ENCODE measurements around the gene TBX15. TPM values are rescaled to one million over a fixed set of nuclear protein-coding genes. Genes with fewer than 3 reads are reported as not detected.

TBX15 gene
- total RNA-seq, 1 donor from 2014 or later = 0.07 TPM

GRCh38 chr1:118877668-118878396, 110.3 kb downstream of the TBX15 start:
- Histone ChIP-seq H3K79me2 (ENCODE audit: insufficient read depth, low read length) (no peaks in the 10 kb centered on the region), H4K20me1 (ENCODE audit: insufficient read depth, low read length) (no peaks in the 10 kb centered on the region), H3K36me3 (ENCODE audit: insufficient read depth, low read length) (no peaks in the 10 kb centered on the region), H3K9ac (ENCODE audit: low read length) (no peak overlapping the region), H2AFZ (ENCODE audit: low read depth, low read length) (no peak overlapping the region), H3K9me3 (ENCODE audit: insufficient read depth, low read depth, low read length) (no peaks in the 10 kb centered on the region), H3K4me1 (ENCODE audit: insufficient read depth, low read length) (no peaks in the 10 kb centered on the region), H3K4me3 (ENCODE audit: insufficient read depth, low read depth, low read length) (no peak overlapping the region), H3K4me2 (ENCODE audit: low read length) (no peak overlapping the region), H3K27me3 (ENCODE audit: insufficient read depth, low read length) (no peaks in the 10 kb centered on the region), H3K27ac (ENCODE audit: low read depth, low read length) (no peak overlapping the region)
- no peak overlapping the region for H3K4me3 Mint-ChIP-seq (ENCODE audit: unreplicated experiment)
- H3K36me3 Mint-ChIP-seq (ENCODE audit: low read depth, unreplicated experiment) = no peaks in the 10 kb centered on the region
- H3K9me3 Mint-ChIP-seq (ENCODE audit: unreplicated experiment) = no peaks in the 10 kb centered on the region
- no peaks in the 10 kb centered on the region for H3K4me1 Mint-ChIP-seq (ENCODE audit: low read depth, unreplicated experiment)
- FAIRE-seq = no peak
- H3K27me3 Mint-ChIP-seq (ENCODE audit: low read depth, unreplicated experiment) = no peaks in the 10 kb centered on the region
- no peak for DNase-seq (ENCODE audit: low read depth)
- H3K27ac Mint-ChIP-seq (ENCODE audit: unreplicated experiment) = no peak overlapping the region
- TF ChIP-seq EZH2 (IDR thresholded peaks at IDR 0.05; ENCODE audit: insufficient read depth, low read length) (no peak), CTCF (IDR thresholded peaks at IDR 0.05; ENCODE audit: insufficient read depth, low read depth, low read length) (no peak)

GRCh38 chr1:118871582-118872171, 116.5 kb downstream of the TBX15 start:
- Histone ChIP-seq H3K4me2 (ENCODE audit: low read length) (no peak overlapping the region), H3K9ac (ENCODE audit: low read length) (no peak overlapping the region), H3K4me3 (ENCODE audit: insufficient read depth, low read depth, low read length) (no peak overlapping the region), H3K79me2 (ENCODE audit: insufficient read depth, low read length) (no peaks in the 10 kb centered on the region), H4K20me1 (ENCODE audit: insufficient read depth, low read length) (no peaks in the 10 kb centered on the region), H3K4me1 (ENCODE audit: insufficient read depth, low read length) (no peaks in the 10 kb centered on the region), H3K27ac (ENCODE audit: low read depth, low read length) (no peak overlapping the region), H3K9me3 (ENCODE audit: insufficient read depth, low read depth, low read length) (no peaks in the 10 kb centered on the region), H3K27me3 (ENCODE audit: insufficient read depth, low read length) (no peaks in the 10 kb centered on the region), H3K36me3 (ENCODE audit: insufficient read depth, low read length) (no peaks in the 10 kb centered on the region), H2AFZ (ENCODE audit: low read depth, low read length) (no peak overlapping the region)
- Mint-ChIP-seq H3K4me3 (ENCODE audit: unreplicated experiment) (no peak overlapping the region), H3K9me3 (ENCODE audit: unreplicated experiment) (no peaks in the 10 kb centered on the region), H3K36me3 (ENCODE audit: low read depth, unreplicated experiment) (no peaks in the 10 kb centered on the region), H3K27me3 (ENCODE audit: low read depth, unreplicated experiment) (peaks cover 10% of the 10 kb centered on the region), H3K27ac (ENCODE audit: unreplicated experiment) (no peak overlapping the region), H3K4me1 (ENCODE audit: low read depth, unreplicated experiment) (no peaks in the 10 kb centered on the region)
- TF ChIP-seq EZH2 (IDR thresholded peaks at IDR 0.05; ENCODE audit: insufficient read depth, low read length) = no peak
- FAIRE-seq (no peak), DNase-seq (ENCODE audit: low read depth) (no peak)

- TF ChIP-seq CTCF (IDR thresholded peaks at IDR 0.05; ENCODE audit: insufficient read depth, low read depth, low read length) (no peak), EZH2 (IDR thresholded peaks at IDR 0.05; ENCODE audit: insufficient read depth, low read length) (no peak)
- H4K20me1 ChIP-seq (ENCODE audit: insufficient read depth, low read length) = no peaks in the 10 kb centered on the region
- H3K4me3 Mint-ChIP-seq (ENCODE audit: unreplicated experiment) = no peak overlapping the region
- no peaks in the 10 kb centered on the region for H3K9me3 Mint-ChIP-seq (ENCODE audit: unreplicated experiment)
- H3K79me2 ChIP-seq (ENCODE audit: insufficient read depth, low read length) = no peaks in the 10 kb centered on the region
- H2AFZ ChIP-seq (ENCODE audit: low read depth, low read length) = no peak overlapping the region
- H3K9me3 ChIP-seq (ENCODE audit: insufficient read depth, low read depth, low read length) = no peaks in the 10 kb centered on the region
- no peak overlapping the region for H3K27ac Mint-ChIP-seq (ENCODE audit: unreplicated experiment)
- H3K27me3 ChIP-seq (ENCODE audit: insufficient read depth, low read length) = no peaks in the 10 kb centered on the region
- no peak overlapping the region for H3K4me3 ChIP-seq (ENCODE audit: insufficient read depth, low read depth, low read length)
- DNase-seq (ENCODE audit: low read depth) (no peak), FAIRE-seq (no peak)
- peaks cover 10% of the 10 kb centered on the region for H3K27me3 Mint-ChIP-seq (ENCODE audit: low read depth, unreplicated experiment)
- peaks cover 3% of the 10 kb centered on the region for H3K4me1 Mint-ChIP-seq (ENCODE audit: low read depth, unreplicated experiment)
- no peaks in the 10 kb centered on the region for H3K4me1 ChIP-seq (ENCODE audit: insufficient read depth, low read length)
- H3K9ac ChIP-seq (ENCODE audit: low read length) = no peak overlapping the region
- H3K36me3 ChIP-seq (ENCODE audit: insufficient read depth, low read length) = no peaks in the 10 kb centered on the region
- no peaks in the 10 kb centered on the region for H3K36me3 Mint-ChIP-seq (ENCODE audit: low read depth, unreplicated experiment)
- H3K4me2 ChIP-seq (ENCODE audit: low read length) = no peak overlapping the region
- H3K27ac ChIP-seq (ENCODE audit: low read depth, low read length) = no peak overlapping the region
Measured at GRCh38 chr1:118868387-118868786, 119.8 kb downstream of the TBX15 start.

All from astrocyte (in vitro differentiated cells and primary cell).